Measurements from ENCODE around the gene CACNA2D2.
A peak's percentile ranks its signal among the peaks of the same experiment; 100 is the strongest.

Gene CACNA2D2

DNA sequence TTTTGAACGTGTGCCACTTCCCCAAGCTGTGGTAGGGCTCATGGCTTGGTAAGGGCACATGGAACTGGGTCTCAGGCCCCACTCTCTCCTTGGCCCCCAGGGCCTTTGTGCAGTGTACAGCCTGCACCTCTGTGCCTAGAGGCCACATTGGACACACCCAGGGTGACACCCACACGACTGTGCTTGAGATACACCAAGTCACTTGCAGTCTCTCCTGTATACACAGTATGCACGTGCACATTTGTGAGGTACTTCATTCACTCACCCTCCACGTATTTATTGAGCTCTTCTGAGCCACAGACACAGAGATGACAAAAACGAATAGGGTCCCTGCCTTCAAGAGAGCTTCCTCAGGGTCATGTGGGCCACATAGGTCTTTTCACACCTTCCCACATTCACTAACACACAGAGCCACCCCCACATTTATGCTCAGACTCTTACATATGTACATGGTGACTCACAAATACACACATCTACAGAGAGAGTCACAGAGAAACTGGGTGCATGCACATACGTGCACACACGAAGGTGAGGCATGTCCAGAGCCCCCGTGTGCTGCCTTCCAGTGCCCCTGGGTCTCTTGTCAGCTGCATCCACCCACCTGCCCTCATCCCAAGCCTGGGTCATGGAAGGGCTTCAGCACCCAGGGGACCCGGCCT is 134.3 kb downstream of the CACNA2D2 start:
- DNase-seq (ENCODE audit: low read depth), result no peak

DNA sequence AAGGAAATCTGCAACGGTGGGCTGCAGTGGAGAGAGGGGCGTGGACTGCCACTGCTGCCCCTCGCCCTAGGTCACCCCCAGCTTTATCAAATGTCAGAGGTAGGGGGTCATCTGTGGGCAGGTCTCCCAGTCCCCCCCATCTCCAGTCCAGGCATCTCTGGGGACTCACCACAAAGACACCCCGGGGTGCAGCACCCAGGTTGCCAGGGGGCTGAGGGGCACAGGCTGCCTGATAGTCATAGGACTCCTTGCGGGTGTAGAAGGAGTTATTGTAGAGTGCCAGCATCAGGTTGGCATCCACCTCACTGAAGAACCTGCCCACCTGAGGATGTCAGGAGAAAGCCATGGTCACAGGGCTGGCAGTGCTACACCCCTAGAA is 137.6 kb downstream of the CACNA2D2 start:
- DNase-seq (ENCODE audit: low read depth), result no peak

- DNase-seq (ENCODE audit: low read depth), result peak; percentile 93
Observed at GRCh38 chr3:50365080-50365841, 138.2 kb downstream of the CACNA2D2 start.

- DNase-seq (ENCODE audit: low read depth), result no peak
Observed at GRCh38 chr3:50364573-50365079, 138.8 kb downstream of the CACNA2D2 start.

- no peak for DNase-seq (ENCODE audit: low read depth)
Observed at GRCh38 chr3:50359760-50360110, 143.7 kb downstream of the CACNA2D2 start.

DNA sequence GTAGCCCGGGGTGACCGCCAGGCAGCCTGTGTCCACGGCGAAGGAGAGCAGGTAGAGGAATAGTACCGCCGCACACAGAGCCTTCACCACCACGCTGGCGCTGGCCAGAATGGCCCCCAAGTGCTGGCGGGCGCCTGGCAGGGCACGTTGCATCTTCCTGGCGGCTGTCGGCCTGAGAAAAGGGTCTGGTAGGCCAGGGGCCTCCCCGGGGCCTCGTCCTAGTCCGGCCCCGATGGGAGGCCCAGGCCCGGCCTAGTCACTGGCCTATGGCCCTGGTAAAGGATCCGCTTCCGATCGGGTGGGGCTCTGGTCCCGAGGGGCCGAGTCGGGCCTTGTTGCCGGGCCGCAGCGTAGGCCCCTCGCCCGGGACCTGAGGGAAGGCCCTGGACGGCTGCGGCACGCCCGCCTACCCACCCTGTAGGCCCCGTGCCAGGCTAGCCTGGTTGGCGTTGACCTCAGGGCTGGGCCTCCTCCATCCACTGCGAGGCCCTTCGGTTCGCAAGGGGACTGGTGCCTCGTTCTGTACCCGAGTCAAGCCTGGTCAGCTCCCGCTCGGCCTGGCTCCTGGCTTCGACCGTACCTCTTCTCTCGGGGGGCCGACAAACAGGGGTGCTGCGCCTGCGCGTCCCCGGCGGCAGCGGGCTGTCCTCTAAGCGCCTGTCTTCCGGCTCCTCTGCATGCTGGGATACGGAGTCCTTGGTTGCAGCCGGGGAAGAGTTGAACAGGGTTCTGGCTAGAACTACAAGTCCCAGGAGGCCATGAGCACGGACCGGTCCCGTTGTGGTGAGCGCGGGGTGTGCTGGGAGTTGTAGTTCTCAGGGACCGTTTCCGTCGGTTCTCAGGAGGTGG is 144.3 kb downstream of the CACNA2D2 start, which contains the start of gene TMEM115:
TSS of gene TMEM115 (minus strand) at position 611 of the 849 bp plus-strand sequence. CDS start at position 153, 458 bp downstream.
- peak; percentile 89 for DNase-seq (ENCODE audit: low read depth)

- DNase-seq (ENCODE audit: low read depth), result no peak
Observed at GRCh38 chr3:50358355-50358910, 145.0 kb downstream of the CACNA2D2 start.

DNA sequence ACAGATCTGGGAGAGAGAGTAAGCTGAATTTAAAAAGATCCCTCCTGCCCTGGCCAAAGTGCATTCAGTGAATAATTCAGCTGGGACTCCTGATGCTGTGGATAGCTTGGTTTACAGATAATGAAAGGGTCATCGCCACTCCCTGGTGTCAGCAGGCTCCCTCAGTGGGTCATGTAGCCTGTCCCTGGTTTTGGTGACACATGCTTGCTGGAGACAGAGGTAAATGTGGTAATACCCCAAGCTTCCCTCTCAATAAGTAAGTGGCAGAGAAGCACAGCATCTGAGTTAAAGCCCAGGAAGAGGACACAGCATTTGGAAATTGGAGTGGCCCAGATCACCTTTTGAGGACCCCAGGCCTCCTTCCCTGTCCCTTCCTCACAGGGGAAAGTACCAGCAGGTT is 146.0 kb downstream of the CACNA2D2 start:
- no peak for DNase-seq (ENCODE audit: low read depth)

GRCh38 chr3:50356553-50356952 is 146.9 kb downstream of the CACNA2D2 start:
- DNase-seq (ENCODE audit: low read depth), result no peak

- no peak for DNase-seq (ENCODE audit: low read depth)
Observed at GRCh38 chr3:50355829-50356552, 147.4 kb downstream of the CACNA2D2 start.

DNA sequence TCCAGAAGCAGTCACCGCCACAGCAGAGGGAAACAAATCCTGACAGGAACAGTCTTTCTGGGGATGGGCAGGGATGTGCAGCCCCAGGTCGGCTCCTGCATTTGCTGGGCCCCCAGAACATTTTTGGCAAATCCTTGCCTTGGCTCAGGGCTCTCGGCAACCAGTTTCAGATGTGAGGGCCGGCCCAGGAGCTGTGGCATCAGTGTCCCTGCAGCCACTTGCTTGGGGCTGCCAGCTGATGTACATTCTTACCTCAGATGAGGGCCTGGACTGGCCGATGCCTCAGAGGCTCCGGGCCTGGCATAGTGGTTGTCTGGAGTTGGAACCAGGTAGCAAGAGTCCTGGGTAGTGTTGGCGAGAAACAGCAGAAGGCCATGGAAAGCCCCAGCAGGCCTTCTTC is 148.6 kb downstream of the CACNA2D2 start:
- no peak for DNase-seq (ENCODE audit: low read depth)

- no peak for DNase-seq (ENCODE audit: low read depth)
Observed at GRCh38 chr3:50354186-50354764, 149.2 kb downstream of the CACNA2D2 start.

GRCh38 chr3:50353245-50354004 is 150.0 kb downstream of the CACNA2D2 start:
- no peak for DNase-seq (ENCODE audit: low read depth)

GRCh38 chr3:50352781-50353180 is 150.7 kb downstream of the CACNA2D2 start:
- no peak for DNase-seq (ENCODE audit: low read depth)

DNA sequence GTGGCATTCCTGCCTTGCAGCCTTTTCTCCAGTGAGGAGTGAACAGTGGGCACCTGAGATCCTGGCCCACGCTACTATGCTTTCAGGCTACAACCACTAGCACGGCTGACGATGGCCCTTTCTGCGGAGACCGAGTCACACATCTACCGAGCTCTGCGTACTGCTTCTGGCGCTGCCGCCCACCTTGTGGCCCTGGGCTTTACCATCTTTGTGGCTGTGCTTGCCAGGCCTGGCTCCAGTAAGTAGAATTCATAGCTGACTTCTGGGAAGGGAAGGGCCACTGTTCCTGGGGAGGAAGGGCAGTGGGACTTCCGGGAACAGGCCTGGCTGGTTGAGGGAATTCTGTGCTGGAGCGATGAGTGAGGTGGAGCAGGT is 152.1 kb downstream of the CACNA2D2 start:
- no peak for DNase-seq (ENCODE audit: low read depth)

GRCh38 chr3:50350527-50351322 is 152.7 kb downstream of the CACNA2D2 start, which contains the start of the genes CYB561D2 and NPRL2:
CYB561D2 (plus strand) TSS chr3:50350862; CDS start chr3:50351434, 572 bp downstream.
NPRL2 (minus strand) TSS chr3:50350775; CDS start chr3:50350652, 123 bp downstream.
- peak; percentile 99 for DNase-seq (ENCODE audit: low read depth)

DNA sequence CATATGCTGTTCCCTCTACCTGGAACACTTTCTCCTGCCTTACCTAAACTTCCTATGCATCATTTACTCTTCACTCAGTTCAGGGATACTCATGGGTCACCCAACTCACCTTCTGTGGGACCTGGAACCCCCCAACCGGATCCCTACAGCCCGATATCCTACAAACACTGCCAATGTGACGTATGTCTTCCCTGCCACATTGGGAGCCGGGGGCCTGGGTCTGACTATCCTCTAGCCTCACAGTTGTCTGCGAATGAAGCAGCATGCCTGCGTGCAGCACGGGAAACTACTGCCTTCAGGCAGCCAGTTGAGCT is 153.3 kb downstream of the CACNA2D2 start:
- no peak for DNase-seq (ENCODE audit: low read depth)

DNA sequence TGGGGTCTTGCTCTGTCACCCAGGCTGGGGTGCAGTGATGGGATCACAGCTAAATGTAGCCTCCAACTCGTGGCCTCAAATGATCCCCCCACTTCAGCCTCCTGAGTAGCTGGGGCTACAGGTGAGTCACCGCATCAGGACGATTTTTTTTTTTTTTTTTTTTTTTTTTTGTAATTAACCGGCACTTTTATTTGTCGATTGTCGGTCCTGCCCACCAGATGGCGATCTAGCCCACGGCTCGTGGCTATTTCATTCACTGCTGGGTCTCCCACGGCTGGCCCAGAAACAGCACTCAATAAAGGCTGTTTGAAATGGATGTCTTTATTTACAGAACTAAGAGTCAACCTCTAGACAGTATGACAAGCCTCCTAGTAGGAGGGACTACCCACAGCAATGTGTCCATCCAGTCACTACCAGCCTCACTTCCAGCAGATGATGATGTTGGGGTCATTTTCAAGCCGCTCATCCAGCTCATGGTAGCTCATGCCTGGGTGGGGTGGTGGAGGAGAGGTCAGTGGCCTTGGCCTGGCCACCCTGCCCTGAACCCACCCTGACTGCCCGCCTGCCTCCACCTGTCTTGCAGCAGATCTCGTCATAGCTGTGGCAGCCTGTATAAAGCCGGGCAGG is 156.1 kb downstream of the CACNA2D2 start:
- peak; percentile 64 for DNase-seq (ENCODE audit: low read depth)
